ENCODE data around the gene MYO6. TPM values are rescaled to one million over a fixed set of nuclear protein-coding genes. Genes with fewer than 3 reads are reported as not detected.
A peak's percentile ranks its signal among the peaks of the same experiment; 100 is the strongest.

The MYO6 gene
- total and polyA plus RNA-seq, 12 donors: 11.1 to 27.1 (median 16.2) TPM

DNA sequence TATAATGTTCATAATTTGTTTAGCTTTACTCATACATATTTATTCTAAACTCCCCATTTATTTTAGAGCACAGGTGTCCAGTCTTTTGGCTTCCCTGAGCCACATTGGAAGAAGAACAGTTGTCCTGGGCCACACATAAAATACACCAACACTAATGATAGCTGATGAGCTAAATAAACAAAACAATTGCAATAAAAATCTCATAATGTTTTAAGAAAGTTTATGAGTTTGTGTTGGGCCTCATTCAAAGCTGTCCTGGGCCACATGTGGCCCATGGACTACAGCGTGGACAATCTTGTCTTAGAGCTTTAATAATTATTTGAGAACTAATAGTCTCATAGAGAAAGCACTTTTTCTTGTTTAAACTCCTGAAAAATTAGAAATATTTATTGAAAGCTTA, 131.3 kb downstream of the MYO6 start:
- intact Hi-C loops (cut with DNase I): no loop called here
- Histone ChIP-seq H3K4me1 (replicated peaks in 1 of 2) (peaks cover 0 to 5% of the 10 kb centered on the region in 2 donors), H3K36me3 (replicated peaks in 1 of 2) (no peaks in the 10 kb centered on the region), H3K9me3 (replicated peaks in 1 of 3) (no peaks in the 10 kb centered on the region), H3K27me3 (no peaks in the 10 kb centered on the region), H3K4me3 (no peak overlapping the region), H3K27ac (no peak overlapping the region)
- DNase-seq: no peak
- TF ChIP-seq, protein P1, sequence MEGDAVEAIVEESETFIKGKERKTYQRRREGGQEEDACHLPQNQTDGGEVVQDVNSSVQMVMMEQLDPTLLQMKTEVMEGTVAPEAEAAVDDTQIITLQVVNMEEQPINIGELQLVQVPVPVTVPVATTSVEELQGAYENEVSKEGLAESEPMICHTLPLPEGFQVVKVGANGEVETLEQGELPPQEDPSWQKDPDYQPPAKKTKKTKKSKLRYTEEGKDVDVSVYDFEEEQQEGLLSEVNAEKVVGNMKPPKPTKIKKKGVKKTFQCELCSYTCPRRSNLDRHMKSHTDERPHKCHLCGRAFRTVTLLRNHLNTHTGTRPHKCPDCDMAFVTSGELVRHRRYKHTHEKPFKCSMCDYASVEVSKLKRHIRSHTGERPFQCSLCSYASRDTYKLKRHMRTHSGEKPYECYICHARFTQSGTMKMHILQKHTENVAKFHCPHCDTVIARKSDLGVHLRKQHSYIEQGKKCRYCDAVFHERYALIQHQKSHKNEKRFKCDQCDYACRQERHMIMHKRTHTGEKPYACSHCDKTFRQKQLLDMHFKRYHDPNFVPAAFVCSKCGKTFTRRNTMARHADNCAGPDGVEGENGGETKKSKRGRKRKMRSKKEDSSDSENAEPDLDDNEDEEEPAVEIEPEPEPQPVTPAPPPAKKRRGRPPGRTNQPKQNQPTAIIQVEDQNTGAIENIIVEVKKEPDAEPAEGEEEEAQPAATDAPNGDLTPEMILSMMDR (IDR thresholded peaks at IDR 0.05): no peak
- no peak for TF ChIP-seq POLR2A (IDR thresholded peaks at IDR 0.05)
- 90 to 100% (median 94%) methylated on average over 1 of the region's 1 CpG for WGBS, 4 donors

DNA sequence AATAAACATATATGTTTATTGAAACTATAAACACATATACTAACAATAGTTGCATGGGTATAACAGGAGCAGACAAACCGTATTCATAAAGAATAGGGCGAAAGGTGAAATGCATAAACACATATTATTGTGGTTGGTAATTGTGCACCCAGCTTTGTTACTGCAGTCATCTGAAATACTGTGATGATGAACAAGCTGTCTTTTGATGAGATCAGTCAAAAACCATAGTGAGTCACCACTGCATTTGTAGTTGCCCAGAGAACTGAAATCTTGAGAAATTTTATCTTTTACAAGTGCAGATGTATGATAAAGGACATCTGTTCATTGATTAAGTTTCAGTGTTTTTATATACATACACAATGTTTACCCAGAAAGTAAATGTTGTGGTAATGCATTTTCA, 133.7 kb downstream of the MYO6 start:
- 72 to 95% (median 89%) methylated on average over 2 of the region's 2 CpGs for WGBS, 4 donors
- no peak for DNase-seq
- Histone ChIP-seq H3K4me3 (no peak overlapping the region), H3K36me3 (replicated peaks in 1 of 2) (no peaks in the 10 kb centered on the region), H3K9me3 (replicated peaks in 1 of 3) (peaks cover 0 to 9% (median 0%) of the 10 kb centered on the region in 3 donors), H3K27me3 (no peaks in the 10 kb centered on the region), H3K4me1 (replicated peaks in 1 of 2) (peaks cover 0 to 5% of the 10 kb centered on the region in 2 donors), H3K27ac (no peak overlapping the region)
- intact Hi-C loops (cut with DNase I): no loop called here
- no peak for TF ChIP-seq POLR2A (IDR thresholded peaks at IDR 0.05)

DNA sequence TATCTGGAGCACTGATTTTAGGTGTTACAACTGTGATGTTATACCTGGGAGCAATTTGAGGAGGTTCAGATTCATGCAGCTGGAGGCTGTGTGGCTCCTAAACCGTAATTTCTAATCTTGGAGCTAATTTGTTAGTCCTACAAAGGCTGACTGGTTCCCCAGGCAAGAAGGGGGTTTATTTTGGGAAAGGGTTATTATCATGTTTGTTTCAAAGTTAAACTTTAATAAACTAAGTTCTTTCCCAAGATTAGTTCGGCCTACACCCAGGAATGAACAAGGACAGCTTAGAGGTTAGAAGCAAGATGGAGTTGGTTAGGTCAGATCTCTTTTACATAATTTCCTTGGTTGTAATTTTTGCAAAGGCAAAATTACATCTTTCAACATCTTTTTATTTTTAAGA, 135.8 kb downstream of the MYO6 start:
- 95 to 99% (median 96%) methylated on average over 2 of the region's 2 CpGs for WGBS, 4 donors
- no peaks in the 10 kb centered on the region for H3K36me3 ChIP-seq (replicated peaks in 1 of 2)
- H3K4me3 ChIP-seq: no peak overlapping the region
- H3K9me3 ChIP-seq (replicated peaks in 1 of 3): peaks cover 0 to 9% (median 0%) of the 10 kb centered on the region in 3 donors
- H3K27me3 ChIP-seq: no peaks in the 10 kb centered on the region
- DNase-seq: no peak
- intact Hi-C loops (cut with DNase I): no loop called here
- H3K4me1 ChIP-seq (replicated peaks in 1 of 2): peaks cover 0 to 5% of the 10 kb centered on the region in 2 donors
- H3K27ac ChIP-seq: no peak overlapping the region
- TF ChIP-seq, protein P1 (IDR thresholded peaks at IDR 0.05): no peak
- TF ChIP-seq POLR2A (IDR thresholded peaks at IDR 0.05): no peak

DNA sequence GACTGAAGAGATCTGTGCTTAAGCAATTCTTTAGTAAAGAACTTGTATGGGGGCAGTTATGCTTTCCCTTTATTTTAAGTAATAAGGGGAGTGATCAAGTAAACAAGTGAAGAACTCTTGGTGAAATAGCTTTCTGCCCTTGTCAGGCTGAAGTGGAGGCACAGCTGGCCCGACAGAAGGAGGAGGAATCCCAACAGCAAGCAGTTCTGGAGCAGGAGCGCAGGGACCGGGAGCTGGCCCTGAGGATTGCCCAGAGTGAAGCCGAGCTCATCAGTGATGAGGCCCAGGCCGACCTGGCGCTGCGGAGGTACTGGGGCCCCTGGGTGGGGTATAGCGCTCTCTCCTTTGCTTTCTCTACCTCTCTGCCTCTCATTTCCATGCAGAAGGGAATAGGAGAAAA, 143.3 kb downstream of the MYO6 start:
- no peaks in the 10 kb centered on the region for H3K9me3 ChIP-seq (replicated peaks in 1 of 3)
- H3K36me3 ChIP-seq (replicated peaks in 1 of 2): no peaks in the 10 kb centered on the region
- peaks cover 0 to 5% of the 10 kb centered on the region in 2 donors for H3K4me1 ChIP-seq (replicated peaks in 1 of 2)
- no peak for DNase-seq
- no peak overlapping the region for H3K27ac ChIP-seq
- TF ChIP-seq, protein P1 (IDR thresholded peaks at IDR 0.05): no peak
- no peak for TF ChIP-seq POLR2A (IDR thresholded peaks at IDR 0.05)
- intact Hi-C loops (cut with DNase I): no loop called here
- 93 to 96% (median 94%) methylated on average over 8 of the region's 8 CpGs for WGBS, 4 donors
- no peak overlapping the region for H3K4me3 ChIP-seq
- H3K27me3 ChIP-seq: no peaks in the 10 kb centered on the region

DNA sequence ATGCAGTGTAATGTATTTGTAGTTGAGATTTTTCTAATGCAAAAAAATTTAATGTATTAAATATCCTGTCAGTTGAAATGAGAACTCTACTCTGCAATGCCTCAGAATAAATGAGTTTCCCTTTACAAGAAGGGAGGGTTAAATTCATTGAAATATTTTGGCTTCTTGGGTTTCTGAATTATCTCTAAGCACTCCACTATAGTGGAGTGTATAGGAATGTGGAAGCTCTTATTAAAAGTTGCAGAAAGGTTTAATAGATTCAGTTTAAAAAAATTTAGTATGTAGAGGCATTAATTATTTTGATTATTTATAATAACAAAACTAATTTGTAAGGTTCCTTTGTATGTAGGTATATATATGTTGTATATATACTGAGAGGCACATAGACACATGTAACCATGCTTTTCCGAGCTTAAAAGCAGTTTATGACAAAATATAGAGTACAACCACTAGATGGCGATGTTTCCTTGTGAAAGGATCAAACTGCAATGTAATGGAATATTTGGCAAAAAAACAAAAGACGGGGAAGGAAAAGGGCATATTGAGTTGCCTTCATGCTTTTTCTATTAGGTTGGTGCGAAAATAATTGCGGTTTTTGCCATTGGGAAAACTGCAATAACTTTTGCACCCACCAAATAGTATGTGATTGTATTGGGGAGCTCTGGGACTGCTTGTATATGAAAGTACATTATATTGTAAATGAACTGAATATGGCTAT, 144.2 kb downstream of the MYO6 start:
- Histone ChIP-seq H3K4me3 (no peak overlapping the region), H3K27ac (no peak overlapping the region), H3K9me3 (replicated peaks in 1 of 3) (no peaks in the 10 kb centered on the region), H3K36me3 (replicated peaks in 1 of 2) (no peaks in the 10 kb centered on the region), H3K4me1 (replicated peaks in 1 of 2) (peaks cover 0 to 5% of the 10 kb centered on the region in 2 donors), H3K27me3 (no peaks in the 10 kb centered on the region)
- no peak for DNase-seq
- intact Hi-C loops (cut with DNase I): no loop called here
- no peak for TF ChIP-seq POLR2A (IDR thresholded peaks at IDR 0.05)
- TF ChIP-seq, protein P1 (IDR thresholded peaks at IDR 0.05): peak; percentile 59 to 81 (median 74)
- 7 to 16% (median 10%) methylated on average over 5 of the region's 5 CpGs for WGBS, 4 donors

Measured in adrenal gland (tissue), 12 donors.